Inflammatory macrophage (primary cell): Measurements from ENCODE around the gene NAIF1.
"Not testable (repeated sequence)": the region's sequence is repeated elsewhere in the genome, so short reads cannot be mapped to it uniquely, and the experiment has no call there.

Experiments
- DNase-seq, 2 donors: peaks; one replicate each; pipeline ENCODE4 v3.0.0-alpha.2; 2020 to 2022

The NAIF1 gene

DNA sequence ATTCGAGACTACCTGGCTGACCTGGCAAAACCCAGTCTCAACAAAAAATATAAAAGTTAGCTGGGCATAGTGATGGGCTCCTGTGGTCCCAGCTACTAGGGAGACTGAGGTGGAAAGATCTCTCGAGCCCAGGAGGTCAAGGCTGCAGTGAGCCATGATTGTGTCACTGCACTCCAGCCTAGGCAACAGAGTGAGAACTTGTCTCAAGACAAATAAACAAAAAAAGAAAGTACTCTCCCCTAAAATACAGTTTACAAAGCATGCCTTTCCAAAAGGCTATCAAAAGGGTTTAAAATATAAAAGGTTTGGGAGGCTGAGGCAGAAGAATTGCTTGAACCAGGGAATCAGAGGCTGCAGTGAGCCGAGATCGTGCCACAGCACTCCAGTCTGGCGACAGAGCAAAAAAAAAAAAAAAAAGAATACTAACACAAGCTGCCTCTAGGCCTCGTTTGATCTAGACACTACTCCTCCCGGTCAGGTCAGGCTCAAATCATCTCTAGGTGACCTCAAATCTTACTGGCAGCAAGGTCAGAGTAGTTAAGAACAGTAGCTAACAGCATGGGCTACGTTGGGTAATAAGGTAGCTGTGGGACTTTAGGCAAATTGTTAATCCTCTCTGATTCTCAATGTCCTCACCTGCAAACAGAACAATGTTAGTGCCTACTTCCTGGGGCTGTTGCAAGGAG is 9.3 kb downstream of the NAIF1 start:
- no peak for DNase-seq

DNA sequence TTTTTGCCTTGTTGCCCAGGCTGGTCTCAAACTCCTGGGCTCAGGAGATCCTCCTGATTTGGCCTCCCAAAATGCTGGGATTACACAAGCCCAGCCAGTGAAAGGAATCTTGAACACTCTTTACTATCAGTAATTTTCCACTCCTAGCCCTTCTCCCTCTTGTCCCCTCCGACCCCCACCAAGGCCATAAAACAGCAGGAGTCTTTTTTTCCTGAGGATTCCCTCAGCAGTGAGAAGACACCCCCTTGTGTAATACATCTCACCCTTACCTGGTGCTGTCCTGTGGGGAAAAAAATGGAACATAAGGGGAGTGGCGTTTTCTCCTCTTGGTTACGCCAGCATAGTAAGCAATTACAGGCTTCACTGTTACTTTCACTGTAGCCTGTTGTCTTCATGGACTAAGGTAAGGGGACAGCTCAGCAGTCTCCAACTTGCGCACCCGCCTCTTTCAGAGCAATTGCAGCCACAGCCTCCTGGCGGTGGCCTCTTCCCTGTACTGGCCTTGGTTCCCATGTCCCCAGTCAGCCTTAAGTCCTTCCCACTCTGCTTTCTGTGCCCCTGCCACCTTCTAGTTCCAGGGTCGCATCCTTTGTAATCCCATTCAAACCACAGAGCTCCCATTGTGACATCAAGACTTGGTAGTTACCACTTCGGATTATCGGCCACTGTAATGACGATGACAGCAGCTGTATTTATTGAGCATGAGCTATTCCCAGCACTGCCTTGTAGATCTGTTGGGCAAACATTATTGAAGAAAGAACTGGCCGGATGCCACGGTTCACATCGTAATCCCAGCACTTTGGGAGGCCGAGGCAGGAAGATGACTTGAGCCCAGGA is 10.0 kb downstream of the NAIF1 start:
- no peak for DNase-seq

DNA sequence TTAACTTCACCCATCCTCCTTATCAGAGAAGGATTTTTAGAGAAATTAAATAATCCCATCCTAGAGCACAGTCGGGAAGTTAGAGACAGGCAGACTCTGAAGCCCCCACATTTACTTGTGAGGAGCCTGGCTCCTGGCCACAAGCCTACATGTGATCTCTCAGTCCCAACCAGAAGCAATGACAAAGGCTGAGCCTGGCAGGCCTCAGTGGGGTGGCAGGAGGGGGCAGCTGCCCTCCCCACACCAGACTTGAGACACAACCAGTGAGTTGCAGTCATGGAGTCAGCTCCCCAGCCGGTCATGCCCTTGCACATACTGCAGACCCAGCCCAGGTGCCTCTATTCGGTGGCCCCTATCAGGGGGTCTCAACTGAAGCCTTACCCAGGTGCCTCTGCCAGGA is 11.0 kb downstream of the NAIF1 start:
- no peak for DNase-seq

DNA sequence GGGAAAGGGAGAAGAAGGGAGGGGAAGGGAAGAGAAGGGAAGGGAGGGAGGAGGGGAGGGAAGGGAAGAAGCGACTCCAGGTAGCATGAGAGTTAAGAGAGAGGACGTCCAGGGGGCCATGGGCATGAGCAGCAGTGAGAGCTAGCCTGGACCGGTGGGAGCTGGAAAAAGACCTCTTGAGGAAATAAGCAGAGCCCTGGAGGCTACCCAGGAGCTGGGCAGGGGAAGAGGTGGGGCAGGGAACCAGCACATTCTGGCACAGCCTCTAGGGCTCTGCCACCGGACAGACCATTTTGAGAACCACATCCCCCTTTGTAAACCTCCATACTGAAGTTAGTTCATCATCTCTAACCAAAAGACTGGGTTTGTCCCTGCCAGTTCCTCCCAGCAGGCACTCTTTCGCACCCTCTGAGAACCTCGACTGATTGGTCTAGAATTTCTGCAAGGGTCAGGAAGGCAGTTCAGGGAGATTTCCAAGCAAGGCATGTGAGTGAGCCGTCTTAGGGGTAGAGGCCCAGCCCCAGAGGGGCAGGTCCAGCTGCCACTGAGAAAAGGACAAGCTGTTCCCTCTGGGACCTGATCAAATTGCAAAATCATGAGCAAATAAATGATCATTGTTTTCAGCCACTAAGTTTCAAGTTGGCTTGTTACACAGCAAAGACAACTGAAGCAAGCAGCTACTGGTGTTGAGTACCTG is 11.6 kb downstream of the NAIF1 start:
- DNase-seq, result peak; percentile 47 to 69

DNA sequence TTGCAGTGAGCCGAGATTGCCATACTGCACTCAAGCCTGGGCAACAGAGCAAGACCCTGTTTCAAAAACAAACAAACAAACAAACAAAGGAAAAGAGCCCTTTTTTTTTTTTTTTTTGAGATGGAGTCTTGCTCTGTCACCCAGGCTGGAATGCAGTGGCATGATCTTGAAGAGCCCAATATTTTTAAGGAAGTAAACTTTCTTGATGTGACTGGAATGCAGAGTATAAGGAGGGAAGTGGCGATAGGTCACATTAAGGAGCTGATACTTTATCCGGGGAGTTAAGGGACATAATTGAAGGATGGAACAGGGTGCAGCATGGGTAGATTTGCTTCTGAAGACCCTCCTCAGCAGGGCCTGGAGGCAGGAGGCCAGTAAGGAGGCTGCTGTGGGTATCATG is 13.0 kb downstream of the NAIF1 start:
- DNase-seq, result peak; percentile 48 to 65

DNA sequence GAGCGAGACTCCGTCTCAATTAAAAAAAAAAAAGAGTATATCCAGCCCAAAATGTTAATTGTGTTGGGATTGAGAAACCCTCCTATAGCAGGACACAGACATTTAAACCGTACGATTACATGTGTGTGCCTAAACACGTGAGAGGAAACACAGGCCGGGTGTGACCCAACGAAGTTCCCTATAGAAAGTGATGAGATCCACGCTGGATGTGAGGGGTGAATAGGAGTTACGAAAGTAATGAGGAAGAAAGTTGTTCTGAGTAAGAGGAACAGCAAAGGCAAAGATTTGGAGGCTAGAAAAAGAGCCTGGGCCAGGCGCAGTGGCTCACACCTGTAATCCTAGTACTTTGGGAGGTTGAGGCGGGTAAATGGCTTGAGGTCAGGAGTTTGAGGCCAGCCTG is 13.6 kb downstream of the NAIF1 start:
- peak; percentile 95 to 98 for DNase-seq

DNA sequence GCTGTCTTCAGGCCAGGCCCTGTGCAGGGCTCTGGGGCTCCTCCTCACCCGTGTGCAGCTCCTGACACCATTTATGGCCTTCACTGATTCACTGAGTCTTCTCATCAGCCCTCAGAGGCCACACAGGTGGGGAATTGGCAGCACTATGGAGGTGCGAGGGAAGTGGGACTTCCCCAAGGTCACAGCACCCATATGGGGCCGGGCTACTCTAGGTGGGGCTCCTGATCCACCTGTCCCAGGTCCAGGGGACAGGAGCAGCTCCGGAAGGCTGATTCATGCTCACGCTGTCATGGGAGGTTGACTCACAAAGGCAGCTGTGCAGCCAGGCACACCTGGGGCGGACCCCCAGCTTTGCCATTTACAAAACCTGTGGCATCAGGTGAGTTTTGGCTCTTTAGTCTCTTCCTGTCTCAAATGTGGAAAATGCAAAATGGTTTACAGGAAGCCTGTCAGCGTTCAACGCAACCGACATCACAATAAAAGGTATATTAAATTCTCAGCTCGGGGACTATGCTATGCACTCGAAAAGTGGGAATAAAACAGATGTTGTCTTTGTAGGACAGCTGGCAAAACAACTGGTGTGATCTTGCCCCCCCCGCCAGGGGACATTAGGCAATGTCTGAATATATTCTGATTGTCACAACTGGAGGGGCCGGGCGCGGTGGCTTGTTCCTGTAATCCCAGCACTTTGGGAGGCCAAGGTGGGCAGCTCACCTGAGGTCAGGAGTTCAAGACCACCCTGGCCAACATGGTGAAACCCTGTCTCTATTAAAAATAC is 15.0 kb downstream of the NAIF1 start:
- DNase-seq, result no peak

DNA sequence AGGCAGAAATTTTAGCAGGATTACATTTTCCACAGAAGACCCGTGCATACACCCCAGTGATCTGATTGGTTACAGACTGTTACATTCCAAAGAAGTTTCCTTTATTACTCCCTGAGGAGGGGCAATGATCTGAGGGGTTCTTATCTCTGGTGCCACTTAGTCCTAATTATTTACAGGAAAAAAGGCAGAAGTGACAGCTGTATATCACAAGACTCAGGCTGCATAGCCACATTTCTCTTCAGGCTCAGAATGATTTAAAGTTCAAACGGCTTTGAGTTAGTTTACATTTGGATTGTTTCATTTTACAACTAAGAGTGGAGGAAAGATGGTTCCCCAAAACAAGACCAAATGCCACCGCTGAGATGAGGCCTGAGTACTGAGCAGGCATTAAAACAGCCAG is 17.3 kb downstream of the NAIF1 start:
- DNase-seq, result no peak

DNA sequence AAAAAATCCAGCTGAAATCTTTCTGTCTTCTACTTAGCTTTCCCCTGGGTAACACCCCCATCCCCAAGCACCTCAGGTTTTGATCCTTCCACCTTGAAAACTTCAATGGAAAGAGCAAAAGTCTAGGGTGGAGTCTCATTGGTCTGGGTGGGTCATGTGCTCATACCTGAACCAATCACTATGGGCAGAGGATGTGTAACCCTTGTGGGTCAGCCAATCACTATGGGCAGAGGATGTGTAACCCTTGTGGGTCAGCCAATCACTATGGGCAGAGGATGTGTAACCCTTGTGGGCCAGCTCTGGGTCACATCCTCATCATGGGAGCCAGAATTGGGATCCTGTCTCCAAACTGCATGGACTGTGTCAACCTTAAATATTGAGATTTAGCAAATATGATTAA is 18.5 kb downstream of the NAIF1 start:
- DNase-seq, result no peak

DNA sequence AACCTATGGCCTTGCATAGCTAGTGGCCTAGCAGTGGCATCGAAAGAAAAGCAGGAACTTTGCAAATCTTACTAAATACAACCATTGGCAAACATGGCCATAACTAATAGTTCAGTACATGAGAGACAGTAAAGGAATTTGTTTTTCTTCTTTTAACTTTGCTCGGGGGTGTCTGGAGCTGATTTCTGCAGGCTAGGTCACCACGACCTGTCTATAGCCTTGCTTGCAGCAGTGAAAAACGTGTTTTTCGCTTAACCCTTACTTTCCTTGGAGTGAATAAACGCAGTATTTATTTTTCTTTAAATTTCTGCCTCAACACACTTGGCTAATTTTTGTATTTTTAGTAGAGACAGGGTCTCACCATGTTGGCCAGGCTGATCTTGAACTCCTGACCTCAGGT is 19.9 kb downstream of the NAIF1 start:
- DNase-seq, result peak in 1 of 2 donors; percentile 48

DNA sequence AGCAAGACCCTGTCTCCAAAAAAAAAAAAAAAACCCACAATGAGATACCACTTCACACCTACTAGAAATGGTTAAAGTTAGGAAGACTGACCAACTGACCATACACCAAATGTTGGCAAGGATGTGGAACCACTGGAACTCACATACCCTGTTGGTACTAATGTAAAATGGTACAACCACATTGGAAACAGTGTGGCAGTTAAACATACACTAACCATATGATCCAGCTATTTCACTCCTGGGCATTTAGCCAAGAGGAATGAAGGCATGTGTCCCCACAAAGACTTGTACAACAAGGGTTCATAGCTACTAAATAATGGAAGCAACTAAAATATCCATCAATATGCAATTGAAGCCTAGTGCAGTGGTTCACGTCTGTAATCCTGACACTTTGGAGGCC is 21.3 kb downstream of the NAIF1 start:
- peak in 1 of 2 donors; percentile 22 for DNase-seq

DNA sequence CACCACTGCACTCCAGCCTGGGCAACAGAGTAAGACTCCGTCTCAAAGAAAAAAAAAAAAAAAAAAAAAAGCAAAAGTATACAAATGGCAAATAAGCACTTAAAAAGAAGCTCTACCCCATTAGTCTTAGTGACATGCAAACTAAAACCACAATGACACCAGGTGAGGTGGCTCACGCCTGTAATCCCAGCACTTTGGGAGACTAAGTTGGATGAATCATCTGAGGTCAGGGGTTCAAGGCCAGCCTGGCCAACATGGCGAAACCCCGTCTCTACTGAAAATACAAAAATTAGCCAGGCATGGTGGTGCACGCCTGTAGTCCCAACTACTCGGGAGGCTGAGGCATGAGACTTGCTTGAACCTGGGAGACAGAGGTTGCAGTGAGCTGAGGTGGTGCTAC is 21.7 kb downstream of the NAIF1 start:
- not testable (repeated sequence) for DNase-seq

DNA sequence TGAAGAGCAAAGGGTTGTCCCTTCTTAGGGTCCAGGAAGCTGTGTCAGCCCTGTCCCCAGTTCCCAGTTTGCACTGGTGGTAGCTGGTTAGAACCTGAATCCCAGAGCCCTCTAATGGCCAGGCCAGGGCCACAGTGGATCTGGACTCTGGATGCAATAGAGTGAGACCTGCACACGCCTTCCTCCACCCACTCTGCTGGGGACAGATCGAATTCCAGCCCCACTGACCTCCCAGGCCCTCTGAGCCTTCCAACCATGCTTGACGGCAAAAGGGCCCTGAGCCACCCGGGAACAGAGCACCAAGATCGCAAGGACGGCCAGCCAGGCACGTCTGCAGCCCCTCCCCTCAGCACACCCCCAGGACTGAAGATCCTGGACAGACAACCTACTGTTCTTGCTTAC is 23.7 kb downstream of the NAIF1 start:
- no peak for DNase-seq

DNA sequence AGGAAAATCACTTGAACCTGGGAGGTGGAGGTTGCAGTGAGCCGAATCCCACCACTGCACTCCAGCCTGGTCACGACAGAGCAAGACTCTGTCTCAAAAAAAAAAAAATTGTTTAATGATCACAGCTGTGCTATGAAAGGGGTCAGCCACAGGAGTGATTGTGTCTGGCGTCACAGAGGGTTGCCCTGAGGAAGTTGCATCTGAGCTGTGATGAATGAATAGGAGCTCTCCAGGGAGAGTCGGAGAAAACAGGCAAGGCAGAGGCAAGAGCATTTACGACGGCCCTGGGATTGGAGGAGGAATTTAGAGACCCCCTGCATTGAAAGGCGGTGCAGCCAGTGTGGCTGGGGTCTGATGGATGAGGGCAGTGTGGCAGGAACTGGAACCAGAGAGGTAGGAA is 25.1 kb downstream of the NAIF1 start:
- DNase-seq, result no peak

DNA sequence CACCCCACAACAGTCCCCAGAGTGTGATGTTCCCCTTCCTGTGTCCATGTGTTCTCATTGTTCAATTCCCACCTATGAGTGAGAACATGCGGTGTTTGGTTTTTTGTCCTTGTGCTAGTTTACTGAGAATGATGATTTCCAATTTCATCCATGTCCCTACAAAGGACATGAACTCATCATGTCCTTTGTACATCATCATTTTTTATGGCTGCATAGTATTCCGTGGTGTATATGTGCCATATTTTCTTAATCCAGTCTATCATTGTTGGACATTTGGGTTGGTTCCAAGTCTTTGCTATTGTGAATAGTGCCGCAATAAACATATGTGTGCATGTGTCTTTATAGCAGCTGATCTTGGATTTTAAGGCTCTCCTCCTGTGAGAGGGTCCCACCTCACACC is 26.3 kb downstream of the NAIF1 start:
- DNase-seq, result not testable (repeated sequence)

DNA sequence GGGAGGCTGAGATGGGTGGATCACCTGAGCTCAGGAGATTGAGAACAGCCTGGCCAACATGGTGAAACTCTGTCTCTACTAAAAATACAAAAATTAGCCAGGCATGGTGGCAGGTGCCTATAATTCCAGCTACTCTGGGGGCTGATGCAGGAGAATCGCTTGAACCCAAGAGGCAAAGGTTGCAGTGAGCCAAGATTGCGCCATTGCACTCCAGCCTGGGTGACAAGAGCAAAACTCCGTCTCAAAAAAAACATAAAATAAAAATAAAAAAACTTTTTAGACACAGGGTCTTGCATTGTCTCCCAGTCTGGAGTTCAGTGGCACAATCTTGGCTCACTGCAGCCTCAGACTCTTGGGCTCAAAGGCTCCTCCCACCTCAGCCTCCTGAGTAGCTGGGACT is 30.6 kb downstream of the NAIF1 start:
- DNase-seq, result not testable (repeated sequence)

DNA sequence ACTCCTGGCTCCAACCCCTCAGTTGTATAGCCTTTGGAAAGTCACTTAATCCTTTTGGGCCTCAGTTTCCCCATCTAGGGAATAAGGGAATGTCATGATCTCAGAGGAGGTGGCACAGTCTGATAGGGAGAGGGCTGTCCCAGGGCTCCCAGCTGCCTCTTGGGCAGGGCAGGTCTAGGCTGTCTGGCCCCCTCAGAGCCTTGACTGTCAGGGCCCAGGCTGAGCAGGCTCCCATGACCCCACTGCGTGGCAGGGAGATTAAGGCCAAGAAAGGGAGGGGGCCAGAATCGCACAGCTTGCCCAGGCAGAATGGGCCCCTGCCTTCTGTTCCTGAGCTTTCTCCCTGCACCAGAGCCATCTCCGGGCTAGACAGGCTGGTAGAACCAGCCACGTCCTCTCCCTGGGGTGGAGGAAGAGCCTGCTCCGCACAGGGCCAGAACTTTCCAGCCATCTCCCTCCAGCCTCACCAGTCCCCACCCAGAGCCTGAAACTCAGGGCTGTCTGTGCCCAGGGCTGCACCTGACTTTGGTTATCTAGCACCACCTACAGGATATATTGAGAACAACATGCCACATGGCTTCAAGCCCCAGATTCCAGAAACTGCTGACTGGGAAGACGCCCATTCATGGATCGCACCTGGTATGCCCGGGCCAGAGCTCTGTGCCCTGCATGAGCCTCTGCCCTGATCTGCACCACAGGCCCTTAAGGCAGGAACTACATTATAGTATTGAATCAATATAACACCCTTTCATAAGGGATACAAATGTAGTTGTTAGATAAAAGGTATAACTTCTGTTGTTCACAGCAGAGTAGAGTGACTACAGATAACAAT is 32.1 kb downstream of the NAIF1 start:
- DNase-seq, result peak; percentile 79 to 80

DNA sequence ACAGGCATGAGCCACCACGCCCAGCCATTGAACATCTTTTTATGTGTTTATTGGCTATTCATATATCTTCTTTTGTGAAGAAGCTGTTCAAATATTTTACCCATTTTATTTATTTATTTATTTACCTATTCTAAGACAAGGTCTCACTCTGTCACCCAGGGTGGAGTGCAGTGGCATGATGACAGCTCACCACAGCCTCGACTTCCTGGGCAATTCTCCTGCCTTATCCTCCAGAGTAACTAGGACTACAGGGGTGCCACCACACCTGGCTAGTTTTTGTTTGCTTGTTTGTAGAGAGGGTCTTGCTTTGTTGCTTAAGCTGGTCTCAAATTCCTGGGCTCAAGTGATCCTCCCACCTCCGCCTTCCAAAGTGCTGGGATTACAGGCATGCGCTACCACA is 33.5 kb downstream of the NAIF1 start:
- DNase-seq, result no peak

DNA sequence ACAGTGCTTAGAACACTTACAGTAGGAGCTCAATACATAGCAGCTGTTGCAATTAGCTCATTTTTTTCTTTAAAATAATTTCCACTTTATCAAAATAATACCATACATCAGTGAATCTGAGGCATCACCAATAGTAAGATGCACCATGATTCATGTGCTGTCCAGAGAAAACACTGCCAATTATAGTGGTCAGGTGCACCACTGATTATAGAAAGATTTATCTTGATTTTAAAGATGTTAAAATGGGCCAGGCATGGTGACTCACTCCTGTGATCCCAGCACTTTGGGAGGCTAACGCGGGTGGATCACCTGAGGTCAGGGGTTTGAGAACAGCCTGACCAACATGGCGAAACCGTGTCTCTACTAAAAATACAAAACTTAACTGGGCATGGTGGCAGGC is 39.4 kb downstream of the NAIF1 start:
- no peak for DNase-seq

DNA sequence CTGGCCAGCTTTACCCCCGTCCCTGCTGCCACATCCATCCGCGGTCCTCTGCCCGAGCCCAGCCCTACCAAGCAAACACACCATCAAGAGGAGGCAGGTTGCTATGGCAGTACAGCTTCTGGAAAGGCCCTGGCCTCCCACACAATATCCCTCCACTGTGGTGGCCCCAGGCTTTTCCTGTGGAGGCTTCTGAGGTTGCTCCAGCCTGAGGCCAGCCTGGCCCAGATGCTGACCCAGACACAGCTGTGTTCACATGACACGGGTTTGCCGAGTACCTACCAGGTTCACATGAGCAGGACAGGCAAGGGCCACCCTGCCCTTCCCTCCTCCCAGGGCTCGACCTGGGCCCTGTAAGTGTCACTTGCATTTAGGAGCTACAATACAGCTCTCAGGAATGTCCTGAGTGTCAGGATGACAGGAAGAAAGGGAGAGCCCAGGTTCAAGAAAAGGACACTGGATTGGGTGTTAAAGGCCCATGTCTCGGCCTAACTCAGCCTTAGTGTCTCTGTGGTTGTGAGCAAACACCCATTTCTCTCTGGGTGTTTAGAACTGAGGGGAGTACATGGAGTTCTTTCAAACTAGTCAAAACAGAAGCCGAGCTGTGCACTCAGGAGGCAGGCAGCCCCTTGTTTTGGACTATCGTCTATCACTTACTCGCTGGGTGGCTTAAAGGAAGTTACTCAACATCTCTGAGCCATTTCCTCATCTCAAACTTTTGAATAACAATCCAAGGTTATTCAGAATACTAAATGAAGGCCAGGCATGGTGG is 40.2 kb downstream of the NAIF1 start:
- peak; percentile 54 to 71 for DNase-seq

DNA sequence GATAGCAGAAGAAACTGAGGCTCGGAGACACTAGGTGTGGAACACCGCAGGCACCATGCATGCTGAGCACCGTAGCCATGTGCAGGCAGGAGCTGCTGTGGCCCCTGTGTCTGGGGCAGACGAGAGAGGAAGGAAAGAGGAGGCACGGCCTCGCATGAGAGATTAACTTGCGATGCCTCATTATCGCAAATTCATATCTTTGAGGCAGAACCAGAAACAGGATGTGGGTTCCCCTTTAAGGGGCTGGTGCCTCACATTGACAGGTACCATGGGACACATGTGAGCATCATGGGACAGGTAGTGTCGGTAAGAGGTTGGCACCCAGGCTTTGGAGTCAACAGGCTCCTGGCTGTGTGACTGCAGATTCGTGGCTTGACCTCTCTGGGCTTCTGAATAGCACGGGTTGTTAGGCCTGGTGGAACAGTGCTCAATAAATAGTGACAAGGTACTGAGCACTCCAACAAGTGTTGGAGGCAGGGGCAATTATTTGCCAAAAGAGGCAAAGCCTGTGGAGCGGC is 40.8 kb downstream of the NAIF1 start:
- DNase-seq, result no peak
